BLaER1 (cell line): ENCODE measurements around the gene C1QL1.

ENCODE experiments used
- H3K27ac ChIP-seq: shearing (Covaris generic); formaldehyde crosslinking; 2 replicates; pipeline ENCODE4 v1.8.1; 2022
- H3K27me3 ChIP-seq: shearing (Covaris generic); formaldehyde crosslinking; 2 replicates; pipeline ENCODE4 v1.8.1; 2022
- H3K36me3 ChIP-seq: shearing (Covaris generic); formaldehyde crosslinking; 2 replicates; pipeline ENCODE4 v1.8.1; 2022
- H3K4me1 ChIP-seq: shearing (Covaris generic); formaldehyde crosslinking; 2 replicates; pipeline ENCODE4 v1.8.1; 2022
- H3K4me2 ChIP-seq: shearing (Covaris generic); formaldehyde crosslinking; 2 replicates; pipeline ENCODE4 v1.8.1; 2022
- H3K4me3 ChIP-seq: shearing (Covaris generic); formaldehyde crosslinking; 2 replicates; pipeline ENCODE4 v1.8.1; 2022
- H3K9ac ChIP-seq: shearing (Covaris generic); formaldehyde crosslinking; 2 replicates; pipeline ENCODE4 v1.8.1; 2022
- H3K9me3 ChIP-seq: shearing (Covaris generic); formaldehyde crosslinking; 2 replicates; pipeline ENCODE4 v1.8.1; 2022
- H4K20me1 ChIP-seq: shearing (Covaris generic); formaldehyde crosslinking; 2 replicates; pipeline ENCODE4 v1.8.1; 2022
- Cebpa-rat ChIP-seq: shearing (Covaris generic); IDR thresholded peaks from 2 replicates; pipeline ENCODE4 v1.8.1; 2022

Gene C1QL1

GRCh38 chr17:44910231-44911106, 57.6 kb downstream of the C1QL1 start:
- peak overlapping the region; percentile 82 for H3K4me2 ChIP-seq

More at GRCh38 chr17:44910231-44911106, 57.6 kb downstream of the C1QL1 start:
- H4K20me1 ChIP-seq, result no peaks in the 10 kb centered on the region
- peaks cover 52% of the 10 kb centered on the region for H3K27me3 ChIP-seq
- H3K27ac ChIP-seq, result no peak overlapping the region
- no peak overlapping the region for H3K4me3 ChIP-seq
- 0 out of 2 replicates have a peak overlapping the region, but pooled peaks have one; percentile 10 for H3K9ac ChIP-seq
- no peaks in the 10 kb centered on the region for H3K36me3 ChIP-seq
- no peaks in the 10 kb centered on the region for H3K9me3 ChIP-seq
- TF ChIP-seq Cebpa-rat, result no peak
- peaks cover 57% of the 10 kb centered on the region for H3K4me1 ChIP-seq
